Mesangial cell (primary cell): ENCODE data around the gene TOMM40L. TPM values are rescaled to one million over a fixed set of nuclear protein-coding genes. Genes with fewer than 3 reads are reported as not detected.

Source experiments
- total RNA-seq: library from RNA; depleted of rRNA; stranded (reverse); fragments of >200 nt; gene quantifications from 2 replicates; pipeline ENCODE4 v1.2.3, GENCODE V29; 2015

Gene TOMM40L
- total RNA-seq: 9.3 and 10.0 TPM in 2 replicates

DNA sequence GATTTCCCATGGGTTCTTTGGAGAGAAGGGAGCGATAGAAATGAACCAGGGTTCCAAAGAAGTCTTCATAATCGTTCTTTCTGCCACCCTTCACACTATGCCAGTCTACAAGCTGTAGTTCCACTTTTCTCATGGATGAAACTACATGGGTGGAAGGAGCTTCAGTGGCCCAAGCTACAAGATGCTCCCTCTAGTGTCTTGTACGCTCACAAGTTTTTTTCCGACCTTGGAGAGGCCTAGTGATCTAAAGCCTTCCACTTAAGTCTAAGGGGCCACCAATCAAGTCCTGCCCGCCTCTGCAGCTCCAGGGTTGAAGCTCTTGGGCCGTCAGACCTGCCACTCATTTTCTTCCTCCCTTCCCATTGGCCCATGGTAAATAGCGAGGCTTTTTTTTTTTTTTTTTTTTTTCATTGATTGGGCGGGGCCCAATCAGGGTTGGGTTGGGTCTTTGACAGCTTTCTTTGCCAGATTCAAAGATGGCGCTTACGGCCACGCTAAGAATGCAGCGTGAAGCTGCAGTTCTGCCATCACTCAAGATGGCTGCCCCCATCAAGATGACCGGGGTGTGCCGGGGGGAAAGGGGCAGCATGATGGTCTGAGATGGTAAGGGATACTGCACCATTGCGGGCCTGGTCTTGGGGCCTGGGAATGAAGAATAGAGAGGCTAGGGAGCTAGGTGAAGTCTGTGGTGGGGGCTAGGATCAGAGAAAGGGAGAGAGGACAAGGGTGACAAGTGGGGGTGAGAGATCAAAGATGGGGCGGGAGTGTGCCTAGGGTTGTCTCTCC is at the start of gene TOMM40L:
TSS of gene TOMM40L (plus strand) at position 527 of the 786 bp plus-strand sequence. CDS start 430 bp downstream, outside the sequence.

DNA sequence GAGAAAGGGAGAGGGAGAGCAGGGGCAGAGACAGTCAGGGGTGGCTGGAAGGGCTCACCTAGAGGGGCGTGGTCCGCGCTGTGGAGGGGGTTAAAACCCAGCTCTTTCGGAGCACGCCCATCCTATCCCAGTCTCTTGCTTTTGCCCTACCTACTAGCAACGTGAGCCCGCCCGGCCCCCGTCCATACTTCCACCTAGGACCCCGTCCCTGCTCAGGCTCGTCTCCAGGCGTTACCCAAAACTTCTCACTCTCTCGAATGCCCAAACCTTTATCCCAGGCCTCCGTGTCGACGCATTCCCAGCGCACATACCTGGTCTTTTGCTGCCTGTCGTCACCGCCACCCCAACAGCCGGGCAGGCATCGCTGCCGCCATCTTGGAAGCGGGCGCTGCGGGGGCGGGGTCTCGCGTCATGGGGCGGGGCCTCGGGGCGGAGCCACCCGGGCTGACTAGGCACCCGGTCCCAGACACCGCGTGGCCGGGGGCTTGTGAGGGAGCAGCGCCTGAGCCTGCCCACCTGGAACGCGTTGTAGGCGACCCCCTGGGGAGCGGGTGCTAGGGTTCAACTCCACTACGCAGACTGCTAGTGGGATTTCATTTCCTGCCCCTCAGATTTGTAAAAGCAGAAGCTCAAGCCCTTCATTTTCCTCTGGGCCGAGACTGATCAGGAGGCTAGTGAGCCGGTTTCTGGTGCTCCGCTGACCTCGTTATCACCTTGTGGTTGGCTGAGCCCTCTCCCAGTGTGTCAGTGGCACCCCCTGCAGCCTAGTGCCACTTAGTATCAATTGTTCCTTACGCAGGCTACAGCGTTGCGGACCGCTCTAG is 48.5 kb upstream of the TOMM40L start, which contains the start of gene B4GALT3:
TSS of gene B4GALT3 (minus strand) at position 396 of the 824 bp plus-strand sequence. CDS start 1,447 bp downstream, outside the sequence.

GRCh38 chr1:161198897-161199431 is 26.9 kb upstream of the TOMM40L start, which contains the start of gene ADAMTS4:
ADAMTS4 (minus strand) TSS chr1:161199054; CDS start chr1:161198627, 427 bp downstream.

GRCh38 chr1:161201836-161202712 is 23.8 kb upstream of the TOMM40L start, which contains the start of gene NDUFS2:
NDUFS2 (plus strand) TSS chr1:161202367; CDS start chr1:161202386, 19 bp downstream.

GRCh38 chr1:161215076-161215475 is 10.8 kb upstream of the TOMM40L start, which contains the start of gene FCER1G:
FCER1G (plus strand) TSS chr1:161215295; CDS start chr1:161215322, 27 bp downstream.

DNA sequence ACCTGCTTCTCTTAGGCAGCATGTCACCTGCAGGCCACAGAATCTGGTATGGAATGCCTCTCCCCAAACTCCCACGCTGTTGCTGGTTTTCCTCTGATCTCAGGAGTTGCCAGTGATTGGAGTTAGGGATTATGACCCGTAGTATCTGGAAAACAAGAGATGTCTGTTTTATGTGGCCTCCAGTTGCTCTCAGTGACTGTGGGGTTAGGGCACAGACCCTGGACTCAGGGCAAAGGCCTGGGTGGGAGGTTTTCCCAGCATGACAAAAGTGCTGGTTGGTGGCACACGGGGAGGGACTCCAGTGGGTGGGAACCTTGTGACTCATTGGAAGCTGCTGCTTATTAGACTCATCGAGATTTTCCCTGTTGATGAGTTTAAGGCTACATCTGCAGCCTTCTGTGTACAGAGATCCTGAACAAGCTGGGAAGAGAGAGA is 12.2 kb downstream of the TOMM40L start, which contains the start of gene NR1I3:
TSS of gene NR1I3 (minus strand) at position 165 of the 435 bp plus-strand sequence. CDS start 1,638 bp downstream, outside the sequence.

GRCh38 chr1:161258439-161259344 is 32.8 kb downstream of the TOMM40L start, which contains the start of gene PCP4L1:
PCP4L1 (plus strand) TSS chr1:161258745; CDS start chr1:161258975, 230 bp downstream.

Other genes with a start within 250 kb of the TOMM40L start
- gene F11R, start 204.9 kb upstream of the TOMM40L start, total RNA-seq: 20.0 and 27.5 TPM in 2 replicates
- 43.5 and 103 TPM in 2 replicates for gene TSTD1, start 187.1 kb upstream of the TOMM40L start, total RNA-seq
- 36.6 and 41.6 TPM in 2 replicates for gene USF1, start 180.1 kb upstream of the TOMM40L start, total RNA-seq
- gene ARHGAP30, start 156.2 kb upstream of the TOMM40L start, total RNA-seq: not detected in 2 replicates
- under 0.01 and 0.16 TPM in 2 replicates for gene NECTIN4, start 136.5 kb upstream of the TOMM40L start, total RNA-seq
- 3.7 and 8.4 TPM in 2 replicates for gene KLHDC9, start 127.7 kb upstream of the TOMM40L start, total RNA-seq
- gene PFDN2, start 108.0 kb upstream of the TOMM40L start, total RNA-seq: 25.9 and 58.7 TPM in 2 replicates
- 30.5 and 31.9 TPM in 2 replicates for gene NIT1, start 108.0 kb upstream of the TOMM40L start, total RNA-seq
- gene DEDD, start 93.4 kb upstream of the TOMM40L start, total RNA-seq: 32.1 and 41.1 TPM in 2 replicates
- 65.0 and 66.7 TPM in 2 replicates for gene UFC1, start 72.1 kb upstream of the TOMM40L start, total RNA-seq
- gene USP21, start 66.6 kb upstream of the TOMM40L start, total RNA-seq: 14.2 and 19.6 TPM in 2 replicates
- 16.8 and 21.4 TPM in 2 replicates for gene PPOX, start 59.6 kb upstream of the TOMM40L start, total RNA-seq
- 40.9 and 46.8 TPM in 2 replicates for gene B4GALT3, start 48.6 kb upstream of the TOMM40L start, total RNA-seq
- gene ADAMTS4, start 27.0 kb upstream of the TOMM40L start, total RNA-seq: 0.25 and 0.49 TPM in 2 replicates
- gene NDUFS2, start 23.7 kb upstream of the TOMM40L start, total RNA-seq: 98.3 and 117 TPM in 2 replicates
- gene FCER1G, start 10.8 kb upstream of the TOMM40L start, total RNA-seq: 1.3 TPM in 1 of 2 replicates, not detected in the other
- gene APOA2, start 2.4 kb upstream of the TOMM40L start, total RNA-seq: not detected in 2 replicates
- gene NR1I3, start 12.1 kb downstream of the TOMM40L start, total RNA-seq: not detected in 2 replicates
- gene PCP4L1, start 32.7 kb downstream of the TOMM40L start, total RNA-seq: not detected in 2 replicates
- gene MPZ, start 83.9 kb downstream of the TOMM40L start, total RNA-seq: 0.38 and 0.49 TPM in 2 replicates
- 37.8 and 73.1 TPM in 2 replicates for gene SDHC, start 88.3 kb downstream of the TOMM40L start, total RNA-seq
- gene CFAP126, start 141.8 kb downstream of the TOMM40L start, total RNA-seq: not detected in 2 replicates